Measurements from ENCODE around the gene CERCAM.
"Not testable (repeated sequence)": the region's sequence is repeated elsewhere in the genome, so short reads cannot be mapped to it uniquely, and the experiment has no call there.

CERCAM gene

DNA sequence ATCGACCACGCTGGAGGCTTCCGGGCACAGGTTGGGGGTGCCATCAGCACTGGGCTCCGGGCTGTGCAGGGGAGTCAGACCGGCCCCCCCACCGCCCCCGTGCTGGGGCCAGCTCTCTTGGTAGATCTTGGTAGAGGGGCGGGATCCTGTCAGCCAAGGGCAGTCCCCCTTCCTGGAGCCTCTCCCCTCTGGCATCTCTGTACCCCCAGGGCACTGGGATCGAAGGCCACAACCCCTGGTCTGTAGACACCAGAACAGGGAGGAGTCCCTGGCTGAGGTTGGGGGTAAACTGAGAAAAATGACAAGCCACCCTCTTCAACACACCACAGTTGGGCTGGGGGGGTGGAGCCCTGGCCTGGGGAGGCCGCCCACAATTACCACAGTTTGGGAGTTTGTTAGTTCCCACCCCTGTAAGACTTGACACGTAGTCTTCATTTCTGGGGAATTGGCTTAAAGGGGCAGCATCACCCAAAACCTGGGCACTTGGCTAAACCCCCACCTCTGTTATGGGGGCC, 882 bp downstream of the CERCAM start:
- no peak for DNase-seq

- not testable (repeated sequence) for DNase-seq
Measured at GRCh38 chr9:128422022-128422782, 1.5 kb downstream of the CERCAM start.

- no peak for DNase-seq
Measured at GRCh38 chr9:128422783-128423150, 2.1 kb downstream of the CERCAM start.

- DNase-seq = not testable (repeated sequence)
Measured at GRCh38 chr9:128423356-128423755, 2.7 kb downstream of the CERCAM start.

DNA sequence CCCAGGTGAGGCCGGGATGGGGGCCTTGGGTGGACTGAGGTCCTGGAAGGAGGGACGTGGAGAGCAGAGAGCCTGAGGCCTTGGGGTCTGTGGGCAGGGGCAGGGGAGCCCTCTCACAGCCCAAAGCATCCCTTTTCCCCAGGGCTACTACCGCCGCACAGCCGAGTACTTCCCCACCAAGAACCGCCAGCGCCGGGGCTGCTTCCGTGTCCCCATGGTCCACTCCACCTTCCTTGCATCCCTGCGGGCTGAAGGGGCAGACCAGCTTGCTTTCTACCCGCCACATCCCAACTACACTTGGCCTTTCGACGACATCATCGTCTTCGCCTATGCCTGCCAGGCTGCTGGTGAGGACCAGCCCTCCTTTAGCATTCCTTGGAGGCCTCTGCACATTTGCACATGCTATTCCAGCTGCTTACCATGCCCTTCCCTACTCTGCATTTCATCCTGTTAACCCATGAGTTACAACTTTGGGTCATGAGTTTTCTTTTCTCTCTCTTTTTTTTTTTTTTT, 3.7 kb downstream of the CERCAM start:
- DNase-seq = no peak

DNA sequence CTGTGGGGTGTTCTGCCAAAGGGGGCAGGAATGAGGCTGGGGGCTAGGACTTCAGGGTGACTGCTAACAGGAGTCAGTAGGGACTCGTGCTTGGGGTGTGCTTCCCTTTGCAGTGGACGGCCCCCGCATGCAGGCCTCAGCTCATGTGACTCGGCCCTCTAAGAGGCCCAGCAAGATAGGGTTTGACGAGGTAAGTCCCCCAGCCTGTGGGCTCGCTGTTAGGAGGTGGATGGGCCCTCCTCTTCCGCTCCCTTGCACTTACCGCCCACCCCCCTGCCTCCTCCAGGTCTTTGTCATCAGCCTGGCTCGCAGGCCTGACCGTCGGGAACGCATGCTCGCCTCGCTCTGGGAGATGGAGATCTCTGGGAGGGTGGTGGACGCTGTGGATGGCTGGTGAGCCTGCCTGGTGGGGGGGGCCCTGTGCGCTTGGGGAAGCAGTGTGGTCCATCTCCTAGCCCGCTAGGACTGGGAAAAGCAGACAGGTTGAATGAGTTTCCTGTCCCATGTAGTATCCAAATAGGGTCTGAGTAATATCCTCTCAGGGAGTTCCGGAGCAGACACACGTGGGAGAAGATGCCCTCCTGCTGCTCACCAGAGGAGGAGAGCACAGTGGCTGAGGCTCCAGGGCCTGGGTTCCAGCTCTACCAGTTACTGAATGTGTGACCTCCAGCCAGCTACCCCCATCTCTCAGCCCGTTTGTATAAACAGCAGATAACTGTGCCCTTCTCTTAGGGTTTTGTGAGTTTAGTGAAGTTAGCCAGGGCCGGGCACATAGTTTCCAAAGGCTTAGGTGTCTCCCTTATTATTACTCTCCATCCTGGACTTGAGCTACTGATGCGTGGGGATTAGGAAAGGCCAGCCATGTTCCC, 8.2 kb downstream of the CERCAM start:
- no peak for DNase-seq

DNA sequence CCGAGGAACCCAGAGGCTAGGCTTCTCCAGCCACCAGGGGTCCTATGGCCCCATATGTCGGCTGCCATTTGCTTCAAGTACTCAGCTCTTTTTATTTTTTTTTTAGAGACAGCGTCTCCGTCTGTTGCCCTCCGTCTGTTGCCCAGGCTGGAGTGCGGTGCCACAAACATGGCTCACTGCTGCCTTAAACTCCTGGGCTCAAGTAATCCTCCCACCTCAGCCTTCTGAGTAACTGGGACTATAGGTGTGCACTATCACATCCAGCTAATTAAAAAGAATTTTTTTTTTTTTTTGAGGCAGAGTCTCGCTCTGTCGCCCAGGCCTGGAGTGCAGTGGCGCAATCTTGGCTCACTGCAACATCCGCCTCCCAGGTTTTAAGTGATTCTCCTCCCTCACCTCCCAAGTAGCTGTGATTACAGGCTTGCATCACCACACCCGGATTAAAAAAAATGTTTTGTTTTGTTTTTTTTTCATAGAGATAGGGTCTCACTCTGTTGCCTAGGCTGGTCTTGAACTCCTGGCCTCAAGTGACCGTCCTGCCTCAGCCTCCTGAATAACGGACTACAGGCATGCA, 8.9 kb downstream of the CERCAM start:
- DNase-seq = no peak

DNA sequence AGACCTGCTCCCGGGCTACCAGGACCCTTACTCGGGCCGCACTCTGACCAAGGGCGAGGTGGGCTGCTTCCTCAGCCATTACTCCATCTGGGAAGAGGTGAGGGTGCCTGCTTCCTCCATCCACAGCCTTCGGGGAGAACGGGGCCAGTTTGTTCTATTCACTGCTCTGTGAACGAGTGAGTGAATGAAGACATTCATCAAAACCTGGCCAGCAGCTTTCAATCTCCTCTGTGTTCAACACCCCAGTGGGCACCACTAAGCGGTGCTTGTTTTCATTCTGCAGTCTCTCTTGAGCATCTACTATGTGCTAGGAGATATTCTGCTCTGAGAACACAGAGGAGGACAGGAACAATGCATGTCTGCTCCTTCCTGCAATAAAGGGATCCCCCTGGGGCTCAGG, 10.6 kb downstream of the CERCAM start:
- no peak for DNase-seq

DNA sequence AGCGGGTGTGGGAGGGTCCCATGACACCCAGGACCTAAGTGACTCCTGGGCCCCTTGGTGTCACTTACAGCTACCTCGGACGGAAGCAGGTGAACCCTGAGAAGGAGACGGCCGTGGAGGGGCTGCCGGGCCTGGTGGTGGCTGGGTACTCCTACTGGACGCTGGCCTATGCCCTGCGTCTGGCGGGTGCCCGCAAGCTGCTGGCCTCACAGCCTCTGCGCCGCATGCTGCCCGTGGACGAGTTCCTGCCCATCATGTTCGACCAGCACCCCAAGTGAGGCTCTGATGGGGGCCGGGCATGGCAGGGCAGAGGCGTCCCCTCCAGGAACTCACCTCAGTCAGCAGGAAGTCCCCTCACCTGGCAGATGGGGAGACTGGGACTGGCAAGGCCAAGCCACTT, 13.7 kb downstream of the CERCAM start:
- DNase-seq = no peak

- DNase-seq = no peak
Measured at GRCh38 chr9:128435611-128436010, 15.0 kb downstream of the CERCAM start.

- peak; percentile 83 for DNase-seq
Measured at GRCh38 chr9:128438343-128439109, 17.9 kb downstream of the CERCAM start.

- no peak for DNase-seq
Measured at GRCh38 chr9:128439273-128439672, 18.6 kb downstream of the CERCAM start.

DNA sequence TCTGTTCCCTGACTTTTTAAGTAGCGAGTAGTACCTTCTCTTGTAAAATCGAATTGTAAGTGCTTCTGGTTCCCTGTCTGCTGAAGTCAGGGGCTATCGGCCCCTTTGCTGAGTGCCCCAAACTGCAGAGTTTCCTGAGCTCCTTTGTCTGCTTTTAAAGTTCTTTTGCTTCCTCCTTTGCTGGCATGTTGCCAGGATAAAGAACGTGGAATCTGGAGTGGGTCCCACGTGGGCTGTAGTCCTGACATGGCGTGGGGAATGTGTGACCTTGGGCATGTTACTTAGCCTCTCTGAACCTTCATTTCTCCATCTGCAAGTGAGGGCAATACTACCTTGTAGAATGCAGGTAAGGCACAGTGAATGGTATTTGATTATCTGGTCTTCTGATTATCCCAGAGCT, 21.5 kb downstream of the CERCAM start:
- no peak for DNase-seq

DNA sequence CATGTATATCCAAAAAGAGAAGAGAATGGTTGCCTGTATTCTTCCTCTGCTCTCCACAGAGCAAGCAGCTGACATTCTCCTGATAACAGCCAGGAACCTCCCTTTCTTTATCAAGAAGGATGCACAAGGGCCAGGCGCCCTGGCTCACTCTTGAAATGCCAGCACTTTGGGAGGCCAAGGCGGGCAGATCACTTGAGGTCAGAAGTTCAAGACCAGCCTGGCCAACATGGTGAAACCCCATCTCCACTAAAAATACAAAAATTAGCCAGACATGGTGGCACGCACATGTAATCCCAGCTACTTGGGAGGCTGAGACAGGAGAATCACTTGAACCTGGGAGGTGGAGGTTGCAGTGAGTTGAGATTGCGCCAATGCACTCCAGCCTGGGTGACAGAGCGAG, 25.8 kb downstream of the CERCAM start:
- DNase-seq = not testable (repeated sequence)

DNA sequence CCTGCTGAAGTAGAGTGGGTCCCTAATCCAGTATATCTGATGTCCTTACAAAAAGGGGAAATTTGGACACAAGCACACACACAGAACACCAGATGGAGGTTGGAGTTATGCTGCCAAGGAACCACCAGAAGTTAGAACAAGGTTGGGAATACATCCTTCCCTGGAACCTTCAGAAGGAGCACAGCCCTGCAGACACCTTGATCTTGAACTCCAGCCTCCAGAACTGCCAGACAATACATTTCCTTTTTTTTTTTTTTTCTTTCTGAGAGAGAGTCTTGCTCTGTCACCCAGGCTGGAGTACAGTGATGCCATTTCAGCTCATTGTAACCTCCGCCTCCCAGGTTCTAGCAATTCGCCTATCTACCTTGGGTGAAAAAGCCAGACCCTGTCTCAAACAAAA, 28.1 kb downstream of the CERCAM start:
- no peak for DNase-seq

DNA sequence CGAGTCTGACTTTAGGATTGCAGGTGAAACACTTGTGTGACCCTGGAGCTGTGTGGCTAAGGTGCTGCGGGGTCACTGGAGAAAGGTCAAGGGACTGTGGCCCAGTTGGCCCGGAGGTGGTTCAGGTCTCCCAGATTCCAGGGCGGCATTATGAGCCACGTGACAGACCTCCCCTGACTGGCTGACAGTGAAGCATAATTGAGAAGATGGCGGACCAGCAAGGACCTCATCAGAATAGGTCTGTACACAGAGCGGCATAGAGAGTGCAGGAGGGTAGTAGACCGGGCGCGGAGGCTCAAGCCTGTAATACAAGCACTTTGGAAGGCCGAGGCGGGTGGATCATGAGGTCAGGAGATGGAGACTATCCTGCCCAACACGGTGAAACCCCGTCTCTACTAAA, 34.3 kb downstream of the CERCAM start:
- no peak for DNase-seq

GRCh38 chr9:128455849-128456612, 35.4 kb downstream of the CERCAM start, which contains the start of gene ODF2:
ODF2 (plus strand) TSS chr9:128456006; CDS start chr9:128456092, 86 bp downstream.
- DNase-seq = peak; percentile 99

GRCh38 chr9:128456613-128457061, 36.0 kb downstream of the CERCAM start:
- peak; percentile 59 for DNase-seq

- no peak for DNase-seq
Measured at GRCh38 chr9:128457207-128457606, 36.5 kb downstream of the CERCAM start.

DNA sequence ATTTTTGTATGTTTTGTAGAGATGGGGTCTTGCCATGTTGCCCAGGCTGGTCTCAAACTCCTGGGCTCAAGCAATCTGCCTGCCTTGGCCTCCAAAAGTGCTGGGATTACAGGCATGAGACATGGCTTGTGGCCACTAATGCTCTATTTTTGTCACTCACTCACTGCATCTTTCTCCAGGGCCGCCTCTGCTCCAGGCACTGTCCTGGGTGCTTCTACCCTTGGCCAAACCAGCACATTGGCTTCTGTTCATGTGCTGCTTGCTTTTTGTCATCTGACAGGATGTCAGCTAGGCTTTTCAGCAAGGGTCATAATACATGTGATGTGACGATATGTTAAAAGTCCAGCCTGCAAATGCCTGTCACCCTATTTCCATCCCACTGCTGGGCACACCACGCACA, 38.4 kb downstream of the CERCAM start:
- DNase-seq = no peak

DNA sequence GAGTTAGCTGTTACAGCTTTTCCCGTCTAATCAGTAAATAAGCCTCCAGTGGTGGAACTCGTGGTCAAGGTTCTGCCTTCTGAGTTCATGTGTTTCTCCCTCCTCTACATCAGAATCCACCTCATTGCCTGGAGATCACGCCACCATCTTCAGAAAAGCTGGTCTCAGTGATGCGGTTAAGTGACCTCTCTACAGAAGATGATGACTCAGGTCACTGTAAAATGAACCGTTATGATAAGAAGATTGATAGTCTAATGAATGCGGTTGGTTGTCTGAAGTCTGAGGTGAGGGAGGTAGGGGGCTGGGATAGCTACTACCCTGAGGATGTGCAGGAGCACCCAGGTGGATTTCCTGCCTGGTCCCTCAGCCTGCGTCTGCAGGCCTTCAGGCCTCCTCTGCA, 48.4 kb downstream of the CERCAM start:
- DNase-seq = no peak

DNA sequence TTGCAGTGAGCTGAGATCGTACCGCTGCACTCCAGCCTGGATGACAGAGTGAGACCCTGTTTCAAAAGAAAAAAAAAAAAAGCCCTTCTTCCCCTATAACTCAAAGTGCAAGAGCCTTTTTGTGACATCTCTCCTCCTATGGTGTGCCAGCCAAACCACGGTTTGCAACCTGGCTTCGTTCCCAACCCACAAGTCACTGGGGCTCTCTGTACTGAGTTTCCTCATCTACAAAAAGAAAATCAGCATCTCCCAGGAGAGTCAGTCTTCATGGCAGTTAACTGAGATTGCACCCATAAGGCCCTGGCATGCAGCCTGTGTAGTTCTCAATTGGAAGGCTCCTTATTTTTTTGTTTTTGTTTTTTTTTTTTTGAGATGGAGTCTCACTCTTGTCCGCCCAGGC, 49.9 kb downstream of the CERCAM start:
- DNase-seq = no peak
